SU-DHL-6 (cell line): ENCODE results near the gene ID2.

ENCODE experiments used
- H2AFZ ChIP-seq: fragments of 200-600 bp; sonication (generic); 2 replicates; pipeline ENCODE4 v1.6.1; 2014; ENCODE audit warnings: low read depth, mild to moderate bottlenecking, moderate library complexity, mixed read lengths, antibody characterized with exemption, low read length; ENCODE audit not compliant: severe bottlenecking
- H3F3A ChIP-seq: fragments of 200-600 bp; shearing (Covaris generic); 2 replicates; pipeline ENCODE4 v1.6.0; 2016; ENCODE audit warnings: antibody characterized with exemption, mild to moderate bottlenecking; ENCODE audit not compliant: insufficient read depth
- H3K27ac ChIP-seq: fragments of 200-600 bp; sonication (generic); 2 replicates; pipeline ENCODE4 v1.5.1; 2016; ENCODE audit warnings: low read depth, mild to moderate bottlenecking, low read length, moderate library complexity, mixed read lengths
- H3K27me3 ChIP-seq: fragments of 200-600 bp; sonication (generic), shearing (Covaris generic); 2 replicates; pipeline ENCODE4 v1.6.0; 2014; ENCODE audit warnings: mild to moderate bottlenecking, low read length
- H3K36me3 ChIP-seq: fragments of 200-600 bp; sonication (generic); 2 replicates; pipeline ENCODE4 v1.6.1; 2014; ENCODE audit warnings: mild to moderate bottlenecking, low read length, mixed read lengths
- H3K4me2 ChIP-seq: fragments of 300-600, 200-600 bp; shearing (Covaris generic), sonication (generic); 2 replicates; pipeline ENCODE4 v1.6.0; 2014; ENCODE audit warnings: low read length, low read depth, mild to moderate bottlenecking; ENCODE audit not compliant: poor library complexity, severe bottlenecking
- H3K4me3 ChIP-seq: fragments of 200-600 bp; sonication (generic); 2 replicates; pipeline ENCODE4 v1.5.1; 2014; ENCODE audit warnings: antibody characterized with exemption, low read length, mild to moderate bottlenecking, mixed read lengths; ENCODE audit not compliant: insufficient read depth, poor library complexity, severe bottlenecking
- H3K79me2 ChIP-seq: fragments of 200-600 bp; sonication (generic); 2 replicates; pipeline ENCODE4 v1.6.1; 2014; ENCODE audit warnings: mild to moderate bottlenecking, low read length, moderate library complexity; ENCODE audit not compliant: insufficient read depth
- H3K9ac ChIP-seq: fragments of 200-600 bp; sonication (generic); 2 replicates; pipeline ENCODE4 v1.7.0; 2014; ENCODE audit warnings: mild to moderate bottlenecking, low read length
- H3K9me2 ChIP-seq: fragments of 200-600 bp; sonication (generic); replicated peaks from 2 replicates; pipeline ENCODE4 v1.6.1; 2014; ENCODE audit warnings: low read length; ENCODE audit not compliant: insufficient read depth
- H3K9me3 ChIP-seq: fragments of 200-600 bp; sonication (generic); 2 replicates; pipeline ENCODE4 v1.6.1; 2014; ENCODE audit warnings: low read length, mixed read lengths; ENCODE audit not compliant: insufficient read depth
- H4K20me1 ChIP-seq: fragments of 200-600 bp; sonication (generic); 2 replicates; pipeline ENCODE4 v1.6.1; 2014; ENCODE audit warnings: low read depth, mild to moderate bottlenecking, antibody characterized with exemption, low read length, moderate library complexity, mixed read lengths
- EZH2phosphoT487 ChIP-seq: fragments of 200-600 bp; sonication (generic), shearing (Covaris generic); conservative IDR thresholded peaks from 2 replicates; pipeline ENCODE4 v1.6.1; 2018; ENCODE audit warnings: mild to moderate bottlenecking, antibody characterized with exemption, low read length, moderate library complexity, mixed read lengths
- TF ChIP-seq, protein P1 (sequence below): fragments of 200-600 bp; sonication (generic); IDR thresholded peaks from one replicate; pipeline ENCODE4 v1.5.1; 2017; ENCODE audit warnings: antibody characterized with exemption, mild to moderate bottlenecking, low read length, moderate library complexity; ENCODE audit not compliant: insufficient read depth, poor library complexity, severe bottlenecking

ID2 gene

DNA sequence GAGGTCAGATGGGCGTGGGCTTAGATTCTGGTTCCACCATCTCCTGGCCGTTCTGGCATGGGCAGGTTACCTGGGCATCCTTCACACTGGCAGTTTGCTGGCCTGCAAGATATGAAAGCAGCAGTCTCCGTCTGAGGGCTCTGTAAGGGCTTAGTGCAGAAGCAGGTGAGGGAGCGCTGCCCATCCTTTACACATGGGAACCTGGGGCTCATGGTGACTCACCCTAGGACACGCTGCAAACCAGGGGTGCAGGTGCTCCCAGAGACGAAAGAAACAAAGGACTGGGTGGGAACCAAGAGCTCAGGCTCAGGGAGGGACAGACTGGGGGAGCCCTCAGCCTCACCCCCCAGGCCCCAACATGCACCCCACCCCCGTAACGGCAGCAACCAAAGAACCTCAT lies 10.7 kb upstream of the ID2 start:
- Histone ChIP-seq H3K4me2 (no peak overlapping the region), H3K27me3 (no peaks in the 10 kb centered on the region)

DNA sequence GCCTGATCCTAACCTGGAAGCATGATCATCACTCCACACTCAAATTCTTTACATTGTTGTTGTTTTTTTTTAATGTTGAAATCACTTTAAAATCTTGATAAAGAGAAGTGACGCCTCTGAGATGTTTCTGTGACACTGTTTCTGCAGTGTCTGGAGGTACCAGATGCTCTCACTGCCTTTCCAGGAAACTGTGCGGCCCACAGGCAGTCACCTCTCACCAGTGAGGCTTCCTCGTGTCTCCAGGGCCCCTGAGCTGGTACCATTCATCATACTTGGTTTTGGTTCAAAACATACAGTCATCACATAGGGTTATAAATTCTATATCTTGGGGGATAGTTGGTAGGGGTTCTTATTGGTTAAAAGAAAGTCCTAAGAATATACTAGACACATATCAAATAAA lies 10.1 kb upstream of the ID2 start:
- Histone ChIP-seq H4K20me1 (no peaks in the 10 kb centered on the region), H3K9ac (no peak overlapping the region), H3K79me2 (no peaks in the 10 kb centered on the region), H2AFZ (no peak overlapping the region), H3K27me3 (no peaks in the 10 kb centered on the region), H3K4me2 (no peak overlapping the region), H3K4me3 (no peak overlapping the region), H3K27ac (no peak overlapping the region), H3K9me3 (peaks cover 7% of the 10 kb centered on the region; the same call in 1 of the 2 replicates), H3K36me3 (no peaks in the 10 kb centered on the region), H3K9me2 (no peaks in the 10 kb centered on the region), H3F3A (no peaks in the 10 kb centered on the region)
- TF ChIP-seq, protein P1, sequence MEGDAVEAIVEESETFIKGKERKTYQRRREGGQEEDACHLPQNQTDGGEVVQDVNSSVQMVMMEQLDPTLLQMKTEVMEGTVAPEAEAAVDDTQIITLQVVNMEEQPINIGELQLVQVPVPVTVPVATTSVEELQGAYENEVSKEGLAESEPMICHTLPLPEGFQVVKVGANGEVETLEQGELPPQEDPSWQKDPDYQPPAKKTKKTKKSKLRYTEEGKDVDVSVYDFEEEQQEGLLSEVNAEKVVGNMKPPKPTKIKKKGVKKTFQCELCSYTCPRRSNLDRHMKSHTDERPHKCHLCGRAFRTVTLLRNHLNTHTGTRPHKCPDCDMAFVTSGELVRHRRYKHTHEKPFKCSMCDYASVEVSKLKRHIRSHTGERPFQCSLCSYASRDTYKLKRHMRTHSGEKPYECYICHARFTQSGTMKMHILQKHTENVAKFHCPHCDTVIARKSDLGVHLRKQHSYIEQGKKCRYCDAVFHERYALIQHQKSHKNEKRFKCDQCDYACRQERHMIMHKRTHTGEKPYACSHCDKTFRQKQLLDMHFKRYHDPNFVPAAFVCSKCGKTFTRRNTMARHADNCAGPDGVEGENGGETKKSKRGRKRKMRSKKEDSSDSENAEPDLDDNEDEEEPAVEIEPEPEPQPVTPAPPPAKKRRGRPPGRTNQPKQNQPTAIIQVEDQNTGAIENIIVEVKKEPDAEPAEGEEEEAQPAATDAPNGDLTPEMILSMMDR: no peak

More for the DNA sequence above, 10.7 kb upstream of the ID2 start:
- H3F3A ChIP-seq: no peaks in the 10 kb centered on the region
- H3K9ac ChIP-seq: no peak overlapping the region
- no peak overlapping the region for H3K4me3 ChIP-seq
- no peaks in the 10 kb centered on the region for H3K79me2 ChIP-seq
- H3K9me3 ChIP-seq: peaks cover 7% of the 10 kb centered on the region; the same call in 1 of the 2 replicates
- no peaks in the 10 kb centered on the region for H3K9me2 ChIP-seq
- TF ChIP-seq EZH2phosphoT487: no peak
- TF ChIP-seq, protein P1: no peak
- H3K27ac ChIP-seq: no peak overlapping the region
- no peaks in the 10 kb centered on the region for H3K36me3 ChIP-seq
- H4K20me1 ChIP-seq: no peaks in the 10 kb centered on the region
- H2AFZ ChIP-seq: no peak overlapping the region

DNA sequence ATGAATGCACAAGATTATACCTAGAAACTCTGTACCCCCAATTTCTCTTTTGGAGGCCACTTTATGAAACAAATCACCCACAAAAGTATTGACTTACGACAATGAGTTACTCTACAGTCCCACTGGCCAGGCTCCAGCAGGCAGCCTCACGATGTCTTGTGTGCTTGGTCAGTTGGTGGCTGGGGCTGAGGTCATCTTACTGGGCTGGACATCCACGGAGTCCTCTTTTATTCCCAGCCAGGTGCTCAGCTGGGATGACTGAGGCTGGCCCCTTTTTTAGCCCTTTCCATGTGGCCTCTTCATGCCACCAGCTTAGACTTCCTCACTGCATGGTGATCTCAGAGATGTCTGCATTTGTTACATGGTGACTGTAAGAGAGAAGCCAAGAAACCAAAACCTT lies 8.9 kb upstream of the ID2 start:
- no peaks in the 10 kb centered on the region for H3K27me3 ChIP-seq
- peaks cover 7% of the 10 kb centered on the region; the same call in 1 of the 2 replicates for H3K9me3 ChIP-seq
- H2AFZ ChIP-seq: no peak overlapping the region
- H3K9ac ChIP-seq: no peak overlapping the region
- H3K79me2 ChIP-seq: no peaks in the 10 kb centered on the region
- H4K20me1 ChIP-seq: no peaks in the 10 kb centered on the region
- no peak for TF ChIP-seq EZH2phosphoT487
- TF ChIP-seq, protein P1: no peak
- H3K27ac ChIP-seq: no peak overlapping the region
- H3K9me2 ChIP-seq: no peaks in the 10 kb centered on the region
- H3K4me3 ChIP-seq: no peak overlapping the region
- no peaks in the 10 kb centered on the region for H3F3A ChIP-seq
- no peak overlapping the region for H3K4me2 ChIP-seq
- H3K36me3 ChIP-seq: no peaks in the 10 kb centered on the region

DNA sequence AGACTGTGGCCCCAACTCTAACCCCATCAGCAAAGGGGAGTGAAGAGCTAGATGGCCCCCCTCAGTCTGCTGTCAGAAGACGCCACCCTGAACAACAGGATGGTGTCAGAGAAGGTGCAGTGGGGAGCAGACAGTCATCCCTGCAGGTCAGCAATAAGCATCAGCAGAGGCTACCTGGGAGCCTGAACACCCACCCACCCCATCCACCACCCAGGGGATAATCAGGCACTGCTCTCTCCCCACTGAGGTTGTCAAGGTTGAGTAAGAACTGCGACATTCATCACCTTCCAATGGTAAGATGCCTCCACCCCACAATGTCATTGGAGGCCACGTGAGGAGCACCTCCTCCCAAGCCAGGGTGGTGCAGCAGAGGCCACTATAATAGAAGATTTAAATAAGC lies 8.5 kb upstream of the ID2 start:
- no peaks in the 10 kb centered on the region for H3K36me3 ChIP-seq
- H3K27me3 ChIP-seq: no peaks in the 10 kb centered on the region
- no peak overlapping the region for H2AFZ ChIP-seq
- H4K20me1 ChIP-seq: no peaks in the 10 kb centered on the region
- no peaks in the 10 kb centered on the region for H3F3A ChIP-seq
- no peak overlapping the region for H3K27ac ChIP-seq
- H3K9me3 ChIP-seq: peaks cover 7% of the 10 kb centered on the region; the same call in 1 of the 2 replicates
- no peak overlapping the region for H3K9ac ChIP-seq
- H3K4me3 ChIP-seq: no peak overlapping the region
- H3K4me2 ChIP-seq: no peak overlapping the region
- no peaks in the 10 kb centered on the region for H3K9me2 ChIP-seq
- no peaks in the 10 kb centered on the region for H3K79me2 ChIP-seq
- no peak for TF ChIP-seq EZH2phosphoT487
